Measurements from ENCODE around the gene ALDH8A1.

Gene ALDH8A1

GRCh38 chr6:134937426-134937825 lies 12.5 kb downstream of the ALDH8A1 start:
- DNase-seq (no peak), ATAC-seq (no peak)
- Mint-ChIP-seq H3K4me3 (no peak overlapping the region), H3K27me3 (no peaks in the 10 kb centered on the region), H3K9me3 (no peaks in the 10 kb centered on the region), H3K27ac (no peak overlapping the region), H3K4me1 (peaks cover 32% of the 10 kb centered on the region), H3K36me3 (ENCODE audit: low read depth) (no peaks in the 10 kb centered on the region)

GRCh38 chr6:134936931-134937330 lies 13.0 kb downstream of the ALDH8A1 start:
- DNase-seq, result no peak
- Mint-ChIP-seq H3K4me1 (peaks cover 32% of the 10 kb centered on the region), H3K27ac (no peak overlapping the region), H3K36me3 (ENCODE audit: low read depth) (no peaks in the 10 kb centered on the region), H3K27me3 (no peaks in the 10 kb centered on the region), H3K9me3 (no peaks in the 10 kb centered on the region), H3K4me3 (no peak overlapping the region)
- ATAC-seq, result no peak

- Mint-ChIP-seq H3K27ac (peak overlapping the region; percentile 33), H3K27me3 (no peaks in the 10 kb centered on the region), H3K36me3 (ENCODE audit: low read depth) (no peaks in the 10 kb centered on the region), H3K4me3 (no peak overlapping the region), H3K4me1 (peaks cover 32% of the 10 kb centered on the region), H3K9me3 (no peaks in the 10 kb centered on the region)
- DNase-seq, result no peak
- no peak for ATAC-seq
These were observed 13.4 kb downstream of the ALDH8A1 start for GRCh38 chr6:134936476-134936875.

GRCh38 chr6:134934793-134935485 lies 15.0 kb downstream of the ALDH8A1 start:
- Mint-ChIP-seq H3K36me3 (ENCODE audit: low read depth) (no peaks in the 10 kb centered on the region), H3K27me3 (no peaks in the 10 kb centered on the region), H3K4me1 (peaks cover 32% of the 10 kb centered on the region), H3K9me3 (no peaks in the 10 kb centered on the region), H3K4me3 (no peak overlapping the region), H3K27ac (no peak overlapping the region)
- DNase-seq (no peak), ATAC-seq (no peak)

- ATAC-seq (no peak), DNase-seq (no peak)
- Mint-ChIP-seq H3K27me3 (no peaks in the 10 kb centered on the region), H3K27ac (no peak overlapping the region), H3K4me3 (no peak overlapping the region), H3K36me3 (ENCODE audit: low read depth) (no peaks in the 10 kb centered on the region), H3K9me3 (no peaks in the 10 kb centered on the region), H3K4me1 (peaks cover 14% of the 10 kb centered on the region)
These were observed 17.1 kb downstream of the ALDH8A1 start for GRCh38 chr6:134932535-134933470.

- Mint-ChIP-seq H3K36me3 (ENCODE audit: low read depth) (no peaks in the 10 kb centered on the region), H3K9me3 (no peaks in the 10 kb centered on the region), H3K27ac (no peak overlapping the region), H3K4me3 (no peak overlapping the region), H3K27me3 (no peaks in the 10 kb centered on the region), H3K4me1 (peaks cover 9% of the 10 kb centered on the region)
- DNase-seq (no peak), ATAC-seq (no peak)
These were observed 17.8 kb downstream of the ALDH8A1 start for GRCh38 chr6:134932098-134932497.

GRCh38 chr6:134930463-134930862 lies 19.4 kb downstream of the ALDH8A1 start:
- no peaks in the 10 kb centered on the region for H3K36me3 Mint-ChIP-seq (ENCODE audit: low read depth)
- no peak overlapping the region for H3K27ac Mint-ChIP-seq
- no peaks in the 10 kb centered on the region for H3K9me3 Mint-ChIP-seq
- DNase-seq (no peak), ATAC-seq (no peak)
- no peak overlapping the region for H3K4me3 Mint-ChIP-seq
- no peaks in the 10 kb centered on the region for H3K4me1 Mint-ChIP-seq
- no peaks in the 10 kb centered on the region for H3K27me3 Mint-ChIP-seq

- no peak for DNase-seq
- no peak overlapping the region for H3K27ac Mint-ChIP-seq
- no peaks in the 10 kb centered on the region for H3K4me1 Mint-ChIP-seq
- no peaks in the 10 kb centered on the region for H3K36me3 Mint-ChIP-seq (ENCODE audit: low read depth)
- no peak overlapping the region for H3K4me3 Mint-ChIP-seq
- no peaks in the 10 kb centered on the region for H3K9me3 Mint-ChIP-seq
- no peak for ATAC-seq
- no peaks in the 10 kb centered on the region for H3K27me3 Mint-ChIP-seq
These were observed 21.6 kb downstream of the ALDH8A1 start for GRCh38 chr6:134928151-134928900.

GRCh38 chr6:134925800-134926199 lies 24.1 kb downstream of the ALDH8A1 start:
- Mint-ChIP-seq H3K4me3 (no peak overlapping the region), H3K9me3 (no peaks in the 10 kb centered on the region), H3K27me3 (no peaks in the 10 kb centered on the region), H3K36me3 (ENCODE audit: low read depth) (no peaks in the 10 kb centered on the region), H3K4me1 (no peaks in the 10 kb centered on the region), H3K27ac (no peak overlapping the region)
- no peak for ATAC-seq
- DNase-seq, result no peak

- DNase-seq (no peak), ATAC-seq (no peak)
- Mint-ChIP-seq H3K9me3 (no peaks in the 10 kb centered on the region), H3K27me3 (no peaks in the 10 kb centered on the region), H3K36me3 (ENCODE audit: low read depth) (no peaks in the 10 kb centered on the region), H3K27ac (no peak overlapping the region), H3K4me3 (no peak overlapping the region), H3K4me1 (no peaks in the 10 kb centered on the region)
These were observed 28.1 kb downstream of the ALDH8A1 start for GRCh38 chr6:134921721-134922261.

- H3K9me3 Mint-ChIP-seq, result no peaks in the 10 kb centered on the region
- H3K36me3 Mint-ChIP-seq (ENCODE audit: low read depth), result no peaks in the 10 kb centered on the region
- no peaks in the 10 kb centered on the region for H3K27me3 Mint-ChIP-seq
- no peaks in the 10 kb centered on the region for H3K4me1 Mint-ChIP-seq
- no peak overlapping the region for H3K27ac Mint-ChIP-seq
- no peak for ATAC-seq
- no peak overlapping the region for H3K4me3 Mint-ChIP-seq
- DNase-seq, result no peak
These were observed 28.6 kb downstream of the ALDH8A1 start for GRCh38 chr6:134921276-134921675.

GRCh38 chr6:134920422-134920821 lies 29.5 kb downstream of the ALDH8A1 start:
- Mint-ChIP-seq H3K36me3 (ENCODE audit: low read depth) (no peaks in the 10 kb centered on the region), H3K4me3 (no peak overlapping the region), H3K27me3 (no peaks in the 10 kb centered on the region), H3K9me3 (no peaks in the 10 kb centered on the region), H3K27ac (no peak overlapping the region), H3K4me1 (no peaks in the 10 kb centered on the region)
- DNase-seq, result no peak
- ATAC-seq, result no peak

GRCh38 chr6:134918418-134918961 lies 31.4 kb downstream of the ALDH8A1 start:
- Mint-ChIP-seq H3K9me3 (no peaks in the 10 kb centered on the region), H3K27ac (no peak overlapping the region), H3K36me3 (ENCODE audit: low read depth) (no peaks in the 10 kb centered on the region), H3K4me1 (no peaks in the 10 kb centered on the region), H3K27me3 (no peaks in the 10 kb centered on the region), H3K4me3 (no peak overlapping the region)
- ATAC-seq (no peak), DNase-seq (no peak)

- Mint-ChIP-seq H3K27me3 (peaks cover 2% of the 10 kb centered on the region), H3K27ac (no peak overlapping the region), H3K36me3 (ENCODE audit: low read depth) (no peaks in the 10 kb centered on the region), H3K4me3 (no peak overlapping the region), H3K9me3 (no peaks in the 10 kb centered on the region), H3K4me1 (no peaks in the 10 kb centered on the region)
- ATAC-seq (no peak), DNase-seq (no peak)
These were observed 38.4 kb downstream of the ALDH8A1 start for GRCh38 chr6:134911547-134911946.

Data from activated naive CD8-positive, alpha-beta T cell treated with anti-CD3 and anti-CD28 coated beads, Interleukin-2, amount 50 U/mL, for 24 hours (primary cell).